NCI-H2107 treated with DMSO at 0.1 percent for 48 hours (cell line): ENCODE results near the gene RAB24.
A peak's percentile ranks its signal among the peaks of the same experiment; 100 is the strongest.
"Not testable (repeated sequence)": the region's sequence is repeated elsewhere in the genome, so short reads cannot be mapped to it uniquely, and the experiment has no call there.

Experiments used
- DNase-seq: peaks from one replicate; lab custom pipeline; 2025; ENCODE audit not compliant: unreplicated experiment; lab: John Stamatoyannopoulos, UW

RAB24 gene

DNA sequence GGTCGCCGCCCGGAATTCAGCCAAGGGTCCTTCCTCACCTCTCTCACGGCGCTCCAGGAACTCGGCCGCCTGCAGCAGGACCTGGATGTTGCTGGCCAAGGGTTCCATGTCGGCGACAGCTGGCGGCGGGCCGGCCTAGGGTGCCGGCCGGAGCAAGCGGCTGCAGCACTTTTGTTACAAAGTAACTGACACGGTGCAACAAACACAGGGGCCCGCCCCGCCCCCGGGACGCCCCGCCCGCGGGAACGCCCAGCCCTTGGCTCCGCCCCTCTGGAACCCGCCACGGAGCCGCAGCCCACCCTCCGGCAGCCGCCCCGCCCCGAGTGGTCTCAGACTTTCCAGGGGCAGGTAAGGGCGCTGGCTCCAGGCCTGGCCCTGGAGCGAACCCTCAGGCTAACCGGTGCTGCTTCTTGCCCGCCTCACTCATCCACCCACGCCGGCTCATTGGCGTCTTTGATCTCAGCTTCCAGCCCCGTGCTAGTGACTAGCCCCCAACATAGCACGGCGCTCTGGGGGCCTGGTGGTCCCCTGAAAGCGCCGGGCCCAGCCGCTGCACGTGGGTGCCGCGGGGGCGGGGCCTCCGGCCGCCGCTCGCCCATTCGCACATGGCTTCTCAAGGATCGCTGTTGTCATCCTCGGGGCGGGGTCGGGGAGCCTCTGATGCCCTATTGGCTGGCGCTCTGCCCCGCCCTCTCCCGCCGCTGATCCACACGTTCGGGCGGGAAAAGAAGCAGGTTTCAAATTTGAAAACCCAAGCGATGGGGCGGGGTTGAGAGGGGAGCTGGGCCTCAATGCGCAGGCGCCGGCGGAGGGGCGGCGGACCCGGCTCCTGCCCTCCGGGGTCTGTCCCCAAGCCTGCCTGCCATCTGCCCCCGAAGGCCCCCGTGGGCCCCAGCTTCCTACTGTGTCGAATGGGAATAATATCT, 8.5 kb upstream of the RAB24 start, which contains the start of gene MXD3:
Gene MXD3, minus strand, starts transcription at position 176 of the 926 bp plus-strand sequence. Its CDS starts 68 bp downstream, at position 108.
- peak; percentile 72 for DNase-seq

DNA sequence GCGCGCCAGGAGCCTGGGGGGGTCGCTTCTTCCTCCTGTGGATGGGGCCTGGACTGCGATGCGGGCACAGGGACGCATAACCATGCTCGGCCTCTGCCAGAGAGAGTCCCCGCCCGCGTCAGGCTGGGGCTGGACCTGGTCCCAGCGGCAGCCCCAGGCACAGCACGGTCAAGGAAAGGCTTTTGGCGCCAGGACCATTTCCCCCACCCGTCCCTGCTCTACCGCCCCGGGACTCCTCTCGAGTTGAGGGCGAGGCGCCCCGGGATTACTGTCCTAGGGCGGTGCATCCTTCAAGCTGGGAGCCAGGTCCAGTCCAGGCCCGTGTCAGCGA, 7.8 kb upstream of the RAB24 start:
- no peak for DNase-seq

DNA sequence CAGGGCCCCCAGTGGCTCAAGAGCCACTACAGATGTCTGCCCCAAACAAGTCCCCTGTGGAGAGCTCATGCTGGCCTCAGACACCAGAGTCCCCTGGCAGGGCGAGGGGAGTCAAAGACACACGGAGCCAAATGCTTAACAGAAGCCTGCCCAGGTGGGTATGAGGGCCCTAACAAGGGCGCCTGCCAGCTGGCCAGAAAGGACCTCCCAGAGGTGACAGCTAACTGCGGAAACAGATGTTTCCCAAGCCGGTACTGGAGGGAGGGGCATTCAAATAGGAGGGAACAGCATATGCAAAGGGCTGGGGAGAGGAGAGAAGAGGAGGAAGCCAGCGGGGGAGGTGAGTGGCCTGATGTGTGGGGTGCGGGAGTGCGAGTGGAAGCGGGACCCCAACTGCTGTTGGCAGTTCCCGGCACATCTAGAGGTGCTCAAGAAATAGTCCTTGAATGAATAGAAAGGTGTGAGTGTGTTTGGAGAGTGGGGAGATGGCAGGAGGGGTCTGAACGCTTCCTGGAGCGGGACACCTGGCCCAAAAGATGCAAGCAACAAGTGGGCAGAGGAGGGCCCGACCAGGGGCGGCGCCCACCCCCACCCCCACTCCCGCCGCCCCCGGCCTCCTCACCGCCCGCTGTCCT, 7.4 kb upstream of the RAB24 start:
- no peak for DNase-seq

DNA sequence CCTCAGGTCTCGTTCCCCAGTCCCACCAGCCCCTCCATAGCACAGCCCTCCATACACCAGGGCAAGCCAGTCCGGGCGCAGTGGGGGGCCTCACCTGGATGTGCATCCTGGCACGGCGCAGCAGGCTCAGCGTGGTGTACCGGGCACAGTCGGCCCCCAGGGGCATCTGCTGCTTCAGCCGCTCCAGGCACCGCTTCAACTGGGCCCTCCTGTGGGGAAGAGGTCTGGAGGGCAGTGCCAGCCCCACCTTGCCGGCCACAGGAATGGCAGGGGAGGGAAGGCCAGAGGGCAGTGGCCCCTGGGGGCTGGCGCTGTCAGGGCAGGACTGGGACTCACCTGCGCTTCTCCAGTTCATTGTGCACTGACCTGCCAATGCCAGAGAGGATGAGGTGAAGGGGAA, 6.8 kb upstream of the RAB24 start:
- no peak for DNase-seq

DNA sequence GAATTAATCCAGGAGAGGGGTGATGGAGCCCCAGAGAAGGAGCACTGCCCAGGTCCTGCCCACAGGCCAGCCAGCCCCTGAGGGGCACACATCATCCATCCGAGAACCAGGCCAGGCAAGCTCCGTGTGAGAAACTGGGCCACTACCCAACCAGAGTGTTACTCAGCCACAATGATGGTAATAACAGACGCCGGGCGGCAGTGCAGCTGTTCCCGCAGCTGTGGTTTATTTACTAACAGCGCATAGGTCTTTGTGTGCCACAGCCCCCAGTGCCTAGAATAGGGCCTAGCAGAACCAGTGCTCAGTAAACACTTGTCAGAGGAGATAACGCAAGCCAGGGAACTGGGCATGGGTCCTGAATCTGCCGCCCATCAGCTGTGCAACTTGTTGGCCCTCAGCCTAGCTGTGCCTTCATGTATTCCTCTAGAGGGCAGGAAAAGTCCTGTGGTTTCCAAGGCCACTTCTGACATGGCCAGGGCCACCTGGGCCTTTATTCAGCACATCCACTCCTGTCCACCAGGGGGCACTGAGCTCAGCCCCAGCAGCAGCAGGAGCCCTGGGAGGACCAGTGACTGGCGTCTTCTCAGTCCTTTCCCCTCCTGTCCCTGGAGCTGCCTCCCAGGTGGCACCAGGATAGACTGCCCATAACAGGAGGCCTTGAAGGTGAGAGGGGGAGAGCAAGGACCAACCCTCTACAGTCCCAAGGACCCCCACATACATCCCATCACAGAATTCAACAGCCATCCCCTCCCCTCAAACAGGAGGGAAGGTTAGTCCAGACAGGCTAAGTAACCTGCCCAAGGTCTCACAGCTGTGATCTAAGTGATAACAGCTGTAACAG, 6.1 kb upstream of the RAB24 start:
- no peak for DNase-seq

DNA sequence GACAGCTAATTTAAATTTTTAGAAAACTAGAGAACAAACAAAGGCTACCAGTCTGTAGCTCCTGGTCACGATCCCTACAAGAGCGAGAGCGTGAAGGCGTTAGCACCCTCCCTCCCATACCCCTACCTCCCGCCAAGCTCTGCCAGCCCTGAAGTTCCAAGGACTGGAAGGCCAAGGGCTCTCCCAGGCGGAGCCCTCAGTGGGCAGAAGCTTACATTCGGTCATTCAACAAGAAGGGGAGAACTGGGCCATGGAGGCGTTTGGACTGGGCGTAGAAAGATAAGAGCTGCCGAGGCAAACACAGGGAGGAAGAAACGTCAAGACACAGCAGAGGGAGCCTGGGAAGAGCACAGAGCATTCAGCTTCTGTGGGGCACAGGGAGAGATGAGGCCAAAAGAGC, 5.2 kb upstream of the RAB24 start:
- no peak for DNase-seq

DNA sequence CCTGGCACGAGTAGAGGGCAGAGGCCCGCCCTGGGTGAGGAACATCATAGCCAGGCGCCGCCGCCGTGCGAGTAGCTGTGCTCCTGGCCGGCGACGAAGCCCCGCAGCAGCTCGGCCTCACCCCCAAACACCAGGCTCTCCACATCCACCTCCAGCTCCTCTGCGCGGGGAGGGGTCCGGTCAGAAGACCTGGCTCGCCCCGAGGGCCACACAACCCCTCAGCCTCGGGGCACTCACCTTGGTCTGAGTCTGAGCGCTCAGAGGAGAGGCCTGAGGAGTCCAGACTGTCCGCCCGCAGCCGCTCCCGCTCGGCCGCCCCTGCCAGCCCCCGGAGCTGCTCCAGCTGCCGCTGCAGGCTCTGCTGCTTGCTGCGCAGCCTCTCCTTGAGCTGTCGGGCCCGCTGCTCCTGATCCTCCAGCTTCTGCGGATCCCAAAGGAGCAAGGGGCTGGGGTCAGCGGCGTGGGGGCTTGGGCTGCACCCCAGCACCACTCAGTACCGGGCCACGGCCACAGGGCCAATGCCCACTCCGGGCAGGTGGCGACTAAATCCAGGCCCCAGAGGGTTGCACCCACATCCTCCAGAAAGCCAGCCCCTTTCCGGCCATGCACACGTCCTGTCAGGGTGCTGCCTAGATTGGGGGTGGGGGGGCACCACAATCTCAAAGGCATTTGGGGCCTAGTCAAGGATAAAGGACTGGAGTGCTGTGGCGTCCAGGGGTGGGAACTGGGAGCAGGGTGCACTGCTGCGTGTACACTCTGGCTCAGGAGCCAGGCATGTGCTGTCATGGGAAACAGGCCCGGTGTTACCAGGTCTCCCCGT, 4.2 kb upstream of the RAB24 start:
- no peak for DNase-seq

DNA sequence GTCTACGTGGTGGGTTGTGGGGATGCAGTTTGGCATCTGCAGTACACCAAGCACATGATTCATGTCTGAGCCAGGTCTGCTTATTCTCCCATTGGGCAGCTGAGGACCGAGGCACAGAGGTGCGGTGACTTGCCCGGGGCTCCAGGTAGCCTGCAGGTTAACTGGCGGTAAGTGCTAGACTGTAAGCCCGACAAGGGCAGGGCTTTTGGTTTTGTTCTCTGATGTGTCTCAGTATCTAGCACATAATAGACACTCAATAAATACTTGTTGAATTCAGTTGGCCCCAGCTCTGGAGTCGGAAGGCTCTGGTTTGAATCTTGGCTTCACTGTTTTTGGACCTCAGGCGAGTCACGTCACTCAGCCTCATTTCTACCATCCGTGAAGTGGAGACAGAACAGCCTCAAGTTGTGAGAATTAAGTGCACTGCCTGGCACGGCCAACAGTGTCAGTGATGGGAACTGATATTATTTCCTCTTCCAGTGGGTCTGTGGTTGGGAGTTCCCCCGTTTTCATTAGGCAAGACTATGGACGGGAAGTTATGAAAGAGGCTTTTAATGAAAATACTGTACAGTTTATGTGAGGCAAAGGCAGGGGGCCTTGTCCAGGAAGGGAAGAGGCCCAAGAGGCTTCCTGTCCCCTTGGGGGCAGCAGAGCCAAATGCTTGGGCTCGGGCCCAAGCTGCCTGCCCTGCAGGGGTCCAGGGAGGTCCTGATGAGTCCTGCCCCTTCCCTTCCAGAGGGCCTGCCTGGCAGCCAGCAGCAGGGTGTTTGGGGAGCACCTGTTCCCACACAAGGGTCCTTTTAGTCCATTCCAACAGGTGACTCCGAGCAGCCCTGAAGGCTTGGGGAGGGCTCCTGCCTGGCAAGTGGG, 3.4 kb upstream of the RAB24 start:
- DNase-seq: no peak

DNA sequence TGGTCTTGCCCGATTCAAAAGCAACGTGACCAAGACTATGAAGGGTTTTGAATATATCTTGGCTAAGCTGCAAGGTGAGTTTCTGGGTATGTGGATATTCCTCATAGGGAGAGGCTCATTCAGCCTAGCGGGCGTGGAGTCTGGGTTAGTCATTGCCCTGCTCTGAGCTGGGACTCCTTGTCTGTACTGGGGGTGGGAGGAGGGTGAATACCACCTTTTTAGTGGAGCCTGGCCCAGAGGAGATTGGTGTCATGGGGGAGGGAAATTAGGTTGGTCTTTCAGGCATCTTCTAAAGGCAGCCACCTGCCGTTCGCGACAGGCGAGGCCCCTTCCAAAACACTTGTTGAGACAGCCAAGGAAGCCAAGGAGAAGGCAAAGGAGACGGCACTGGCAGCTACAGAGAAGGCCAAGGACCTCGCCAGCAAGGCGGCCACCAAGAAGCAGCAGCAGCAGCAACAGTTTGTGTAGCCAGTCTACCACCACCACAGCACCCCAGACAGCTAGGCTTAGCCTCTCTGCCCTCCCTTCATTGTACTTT, 2.7 kb upstream of the RAB24 start:
- DNase-seq: not testable (repeated sequence)

DNA sequence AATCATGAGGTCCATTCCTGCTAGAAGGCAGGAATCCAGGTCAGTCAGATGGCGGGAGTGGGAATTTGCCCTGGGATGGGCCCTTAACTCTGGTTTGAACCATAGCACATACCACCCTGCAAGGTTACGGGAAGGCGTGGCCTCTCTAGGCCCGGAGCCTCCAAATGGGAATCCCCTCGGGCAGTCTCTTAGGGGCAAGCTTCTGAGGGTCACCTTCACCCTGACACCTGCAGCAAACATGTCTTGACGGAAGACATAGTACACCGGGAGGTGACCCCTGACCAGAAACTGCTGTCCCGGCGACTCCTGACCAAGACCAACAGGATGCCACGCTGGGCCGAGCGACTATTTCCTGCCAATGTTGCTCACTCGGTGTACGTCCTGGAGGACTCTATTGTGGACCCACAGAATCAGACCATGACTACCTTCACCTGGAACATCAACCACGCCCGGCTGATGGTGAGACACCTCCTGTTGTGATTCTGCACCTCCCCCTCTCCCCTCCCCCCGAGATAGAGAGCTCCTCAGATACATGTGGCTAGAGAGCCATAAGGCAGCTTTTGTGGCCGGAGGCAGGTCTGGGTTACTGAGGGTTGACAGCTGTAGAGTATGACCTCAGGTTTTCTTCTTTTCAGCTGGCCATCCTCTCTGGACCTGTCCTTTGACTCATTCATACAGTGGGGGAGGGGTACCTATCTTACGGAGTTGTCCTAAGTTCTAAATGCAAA, 1.0 kb upstream of the RAB24 start:
- DNase-seq: no peak

DNA sequence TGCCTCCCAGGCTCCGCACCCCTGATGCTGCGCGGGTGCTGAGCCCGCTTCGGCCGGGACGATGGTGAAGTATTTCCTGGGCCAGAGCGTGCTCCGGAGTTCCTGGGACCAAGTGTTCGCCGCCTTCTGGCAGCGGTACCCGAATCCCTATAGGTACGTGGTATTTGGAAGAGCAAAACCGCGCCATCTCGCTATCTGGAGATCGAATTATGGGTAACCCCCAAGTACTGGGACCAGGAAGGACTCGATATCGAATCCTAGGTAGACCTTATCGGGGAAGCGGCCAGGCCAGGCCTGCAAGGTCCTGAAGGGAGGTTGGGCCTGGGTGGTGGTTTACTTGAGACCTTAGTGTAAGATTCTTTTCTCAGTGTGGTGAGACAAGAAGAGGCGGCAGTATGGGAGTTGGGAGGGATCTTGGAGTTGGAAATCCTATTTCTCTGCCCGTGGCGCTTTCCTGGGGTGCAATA, 439 bp upstream of the RAB24 start:
- DNase-seq: no peak

DNA sequence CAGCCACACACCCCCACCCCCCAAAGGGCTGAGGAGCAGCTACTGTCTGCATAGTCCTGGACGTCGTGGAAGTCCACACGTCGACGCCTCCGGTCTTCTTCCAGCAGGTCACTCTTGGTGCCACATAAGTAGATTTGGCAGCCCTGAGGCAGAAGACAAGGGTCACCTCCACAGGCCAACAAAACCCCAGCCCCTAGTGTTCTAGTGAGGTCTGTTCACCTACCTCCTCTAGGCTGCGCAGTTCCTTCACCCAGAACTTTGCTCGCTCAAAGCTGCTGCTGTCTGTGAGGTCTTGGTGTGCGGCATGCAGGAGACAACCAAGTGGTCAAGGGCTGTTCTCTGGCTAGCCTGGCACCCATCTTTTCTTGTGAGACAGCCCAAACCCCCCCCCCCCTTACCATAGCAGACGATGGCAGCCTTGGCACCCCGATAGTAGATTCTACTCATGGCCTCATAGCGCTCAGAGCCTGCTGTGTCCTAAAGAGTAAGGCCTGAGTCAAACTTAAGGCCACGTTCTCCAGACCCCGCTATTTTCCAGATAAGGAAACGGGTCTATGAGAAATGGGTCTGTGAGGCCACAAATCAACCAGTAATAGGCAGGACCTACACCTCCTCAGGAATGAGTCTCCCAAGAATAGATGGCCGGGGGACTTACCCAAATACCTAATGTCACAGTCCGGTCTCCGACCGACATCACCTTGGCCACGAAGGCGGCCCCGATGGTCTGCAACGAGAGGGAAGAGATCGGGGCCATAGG, 987 bp downstream of the RAB24 start:
- DNase-seq: no peak

DNA sequence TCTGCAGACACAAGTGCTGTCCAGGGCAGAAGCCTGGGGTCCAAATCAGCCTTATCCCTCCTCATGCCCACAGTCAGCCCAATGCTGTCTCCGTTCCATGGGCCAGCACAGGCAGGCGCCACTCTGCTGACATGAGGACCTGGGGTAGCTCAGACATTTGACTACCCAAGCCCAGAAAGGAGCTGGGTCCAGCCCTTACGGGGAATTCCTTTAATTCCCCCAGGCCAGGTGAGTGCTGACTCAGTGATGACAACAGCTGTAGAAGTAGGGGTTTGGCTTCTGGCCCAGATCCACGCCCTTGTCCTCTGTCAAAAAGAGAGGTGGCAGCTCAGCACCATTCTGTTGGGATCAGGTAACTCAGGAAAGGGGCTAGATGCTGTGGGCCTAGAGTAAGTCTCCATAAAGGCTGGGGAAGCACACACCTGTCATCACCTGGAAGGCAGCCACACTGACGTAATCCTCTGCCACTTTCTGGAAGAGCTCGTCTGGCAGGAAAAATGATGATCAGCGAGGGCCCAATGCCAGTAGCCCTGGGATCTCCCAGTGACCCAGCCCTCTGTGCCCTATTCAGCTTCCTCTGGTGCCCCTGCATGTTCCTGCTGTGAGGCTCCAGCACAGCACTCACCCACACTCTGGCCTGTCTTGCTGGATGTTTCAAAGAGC, 1.9 kb downstream of the RAB24 start:
- peak; percentile 90 for DNase-seq

DNA sequence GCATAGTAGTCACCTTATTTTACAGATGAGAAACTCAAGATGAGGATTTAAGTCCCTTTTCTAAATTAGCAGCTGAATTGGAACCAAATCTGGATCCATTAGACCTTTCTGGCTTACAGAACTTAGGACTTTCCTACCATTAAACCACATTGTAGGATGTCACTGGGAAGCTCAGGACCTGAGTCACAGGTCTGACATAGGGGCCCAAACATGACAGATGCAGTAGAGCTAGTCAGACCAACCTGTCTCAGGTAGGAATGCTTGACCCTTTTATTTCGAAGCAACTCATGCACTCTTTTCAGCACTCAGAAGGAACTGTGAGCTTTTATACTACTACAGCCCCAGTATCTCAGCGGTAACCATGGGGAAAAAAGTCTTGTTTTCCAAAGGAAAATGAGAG, 2.6 kb downstream of the RAB24 start:
- DNase-seq: no peak

DNA sequence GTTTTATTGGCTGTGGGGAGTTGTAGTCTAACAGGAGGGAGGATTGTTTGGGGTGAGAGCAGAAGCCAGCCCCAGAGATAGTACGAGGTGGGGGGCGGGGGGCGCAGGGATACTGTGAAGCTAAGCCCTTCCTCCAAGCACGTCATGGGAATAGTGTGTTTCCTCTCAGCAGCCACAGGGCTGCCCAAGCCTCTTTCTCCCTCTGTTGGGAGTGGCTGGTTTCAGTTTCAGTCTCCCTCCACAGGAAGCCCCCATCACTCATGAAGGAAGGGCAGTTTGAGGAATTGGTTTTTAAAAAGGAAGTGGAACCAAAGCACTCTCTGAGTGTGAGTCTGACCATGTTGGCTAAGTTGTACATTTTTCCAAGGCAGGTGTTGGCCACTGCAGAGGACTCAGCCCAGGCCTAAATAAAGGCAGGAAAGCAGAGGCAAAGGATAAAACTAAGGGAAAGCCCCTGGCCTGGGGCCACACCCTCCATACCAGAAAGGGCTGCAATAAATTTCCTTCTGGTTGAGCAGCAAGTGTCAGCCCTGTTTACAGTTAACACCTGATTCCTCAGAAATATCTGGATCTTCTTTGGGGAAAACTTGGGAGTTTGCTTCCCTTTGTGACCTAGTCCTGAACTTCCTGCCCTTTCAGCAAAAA, 3.2 kb downstream of the RAB24 start:
- no peak for DNase-seq

DNA sequence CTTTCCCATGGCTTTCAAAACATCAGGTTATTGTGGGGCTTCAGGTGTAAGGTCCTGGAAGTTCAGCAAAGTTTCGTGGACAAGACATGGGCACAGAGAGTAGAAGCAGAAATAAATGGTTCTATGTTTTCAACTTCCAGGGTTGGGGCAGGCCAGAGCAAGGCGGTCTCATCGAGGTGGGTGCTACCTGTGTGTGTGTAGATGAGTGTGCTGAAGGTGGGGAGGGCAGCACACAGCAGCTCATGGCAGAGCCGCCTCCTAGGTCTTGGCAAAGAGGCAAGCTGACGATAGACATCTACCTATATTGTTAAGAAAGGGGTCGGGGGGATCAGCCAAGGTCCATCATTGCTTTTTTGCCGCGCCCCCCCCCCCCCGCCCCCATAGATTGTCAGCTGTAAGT, 3.8 kb downstream of the RAB24 start:
- no peak for DNase-seq

DNA sequence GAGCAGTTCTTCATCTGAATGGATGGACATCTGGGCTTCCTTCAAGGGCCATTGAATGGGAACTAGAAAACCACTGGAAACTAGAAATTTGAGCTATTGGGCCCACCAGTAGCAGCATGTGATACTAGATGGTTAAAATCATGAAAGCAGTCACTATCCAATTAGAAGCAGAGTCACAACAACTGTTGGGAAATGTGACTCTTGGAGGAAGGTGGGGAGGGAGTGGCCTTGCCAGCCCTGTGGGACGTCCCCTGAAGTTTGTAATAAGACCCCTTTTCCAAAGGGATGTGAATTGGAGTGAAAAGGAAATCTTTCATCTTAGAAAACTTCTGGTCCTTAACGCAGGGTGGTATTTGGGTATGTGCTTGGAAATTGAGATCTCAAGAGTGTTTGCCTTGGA, 5.6 kb downstream of the RAB24 start:
- no peak for DNase-seq
